ENCODE measurements around the gene ADCY10. TPM values are rescaled to one million over a fixed set of nuclear protein-coding genes. Genes with fewer than 3 reads are reported as not detected.

Gene ADCY10
- total RNA-seq, 1 experiment from 2014 or later: 0.10 TPM

GRCh38 chr1:167825419-167826079 lies 88.4 kb downstream of the ADCY10 start:
- ChIA-PET POLR2A (no interaction called here), CTCF (no interaction called here)
- DNase-seq (ENCODE audit: low read depth, low spot score) (no peak), ATAC-seq (no peak)
- no peaks in the 10 kb centered on the region for H3K27me3 ChIP-seq (ENCODE audit: control insufficient read depth, insufficient read depth, low read length)
- no peaks in the 10 kb centered on the region for H3K9me3 ChIP-seq (ENCODE audit: control insufficient read depth, insufficient read depth, low read depth, low read length)
- H3K36me3 ChIP-seq (ENCODE audit: control insufficient read depth, insufficient read depth, low read length): no peaks in the 10 kb centered on the region
- TF ChIP-seq SIN3A (IDR thresholded peaks at IDR 0.05; ENCODE audit: borderline replicate concordance, insufficient read depth, low read depth, low read length): no peak
- TF ChIP-seq TCF7L2 (IDR thresholded peaks at IDR 0.05; ENCODE audit: low read depth, low read length): no peak
- TF ChIP-seq POLR2AphosphoS5 (IDR thresholded peaks at IDR 0.05; ENCODE audit: low read depth, low read length): no peak
- TF ChIP-seq, protein P1, sequence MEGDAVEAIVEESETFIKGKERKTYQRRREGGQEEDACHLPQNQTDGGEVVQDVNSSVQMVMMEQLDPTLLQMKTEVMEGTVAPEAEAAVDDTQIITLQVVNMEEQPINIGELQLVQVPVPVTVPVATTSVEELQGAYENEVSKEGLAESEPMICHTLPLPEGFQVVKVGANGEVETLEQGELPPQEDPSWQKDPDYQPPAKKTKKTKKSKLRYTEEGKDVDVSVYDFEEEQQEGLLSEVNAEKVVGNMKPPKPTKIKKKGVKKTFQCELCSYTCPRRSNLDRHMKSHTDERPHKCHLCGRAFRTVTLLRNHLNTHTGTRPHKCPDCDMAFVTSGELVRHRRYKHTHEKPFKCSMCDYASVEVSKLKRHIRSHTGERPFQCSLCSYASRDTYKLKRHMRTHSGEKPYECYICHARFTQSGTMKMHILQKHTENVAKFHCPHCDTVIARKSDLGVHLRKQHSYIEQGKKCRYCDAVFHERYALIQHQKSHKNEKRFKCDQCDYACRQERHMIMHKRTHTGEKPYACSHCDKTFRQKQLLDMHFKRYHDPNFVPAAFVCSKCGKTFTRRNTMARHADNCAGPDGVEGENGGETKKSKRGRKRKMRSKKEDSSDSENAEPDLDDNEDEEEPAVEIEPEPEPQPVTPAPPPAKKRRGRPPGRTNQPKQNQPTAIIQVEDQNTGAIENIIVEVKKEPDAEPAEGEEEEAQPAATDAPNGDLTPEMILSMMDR (IDR thresholded peaks at IDR 0.05): no peak
- TF ChIP-seq, protein P2, sequence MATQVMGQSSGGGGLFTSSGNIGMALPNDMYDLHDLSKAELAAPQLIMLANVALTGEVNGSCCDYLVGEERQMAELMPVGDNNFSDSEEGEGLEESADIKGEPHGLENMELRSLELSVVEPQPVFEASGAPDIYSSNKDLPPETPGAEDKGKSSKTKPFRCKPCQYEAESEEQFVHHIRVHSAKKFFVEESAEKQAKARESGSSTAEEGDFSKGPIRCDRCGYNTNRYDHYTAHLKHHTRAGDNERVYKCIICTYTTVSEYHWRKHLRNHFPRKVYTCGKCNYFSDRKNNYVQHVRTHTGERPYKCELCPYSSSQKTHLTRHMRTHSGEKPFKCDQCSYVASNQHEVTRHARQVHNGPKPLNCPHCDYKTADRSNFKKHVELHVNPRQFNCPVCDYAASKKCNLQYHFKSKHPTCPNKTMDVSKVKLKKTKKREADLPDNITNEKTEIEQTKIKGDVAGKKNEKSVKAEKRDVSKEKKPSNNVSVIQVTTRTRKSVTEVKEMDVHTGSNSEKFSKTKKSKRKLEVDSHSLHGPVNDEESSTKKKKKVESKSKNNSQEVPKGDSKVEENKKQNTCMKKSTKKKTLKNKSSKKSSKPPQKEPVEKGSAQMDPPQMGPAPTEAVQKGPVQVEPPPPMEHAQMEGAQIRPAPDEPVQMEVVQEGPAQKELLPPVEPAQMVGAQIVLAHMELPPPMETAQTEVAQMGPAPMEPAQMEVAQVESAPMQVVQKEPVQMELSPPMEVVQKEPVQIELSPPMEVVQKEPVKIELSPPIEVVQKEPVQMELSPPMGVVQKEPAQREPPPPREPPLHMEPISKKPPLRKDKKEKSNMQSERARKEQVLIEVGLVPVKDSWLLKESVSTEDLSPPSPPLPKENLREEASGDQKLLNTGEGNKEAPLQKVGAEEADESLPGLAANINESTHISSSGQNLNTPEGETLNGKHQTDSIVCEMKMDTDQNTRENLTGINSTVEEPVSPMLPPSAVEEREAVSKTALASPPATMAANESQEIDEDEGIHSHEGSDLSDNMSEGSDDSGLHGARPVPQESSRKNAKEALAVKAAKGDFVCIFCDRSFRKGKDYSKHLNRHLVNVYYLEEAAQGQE (IDR thresholded peaks at IDR 0.05; ENCODE audit: insufficient read depth in 1 of 2, low read depth in 2 of 2, low read length in 1 of 2): no peak
- no peak overlapping the region for H3K27ac ChIP-seq (ENCODE audit: low read length)
- H3K4me1 ChIP-seq (ENCODE audit: control insufficient read depth, insufficient read depth, low read length): peaks cover 4% of the 10 kb centered on the region; the same call in 1 of the 2 replicates
- BruUV-seq (replicated peaks): no TSS peak
- intact Hi-C loops (cut with micrococcal nuclease; ENCODE audit: unreplicated experiment) (no loop called here), in situ Hi-C loops (cut with HindIII; ENCODE audit: low pct_unique_long_range_greater_than_20kb, low sequenced_read_pairs) (no loop called here)
- no peak overlapping the region for H3K4me3 ChIP-seq (ENCODE audit: low read depth in 2 of 2, low read length in 2 of 2)

DNA sequence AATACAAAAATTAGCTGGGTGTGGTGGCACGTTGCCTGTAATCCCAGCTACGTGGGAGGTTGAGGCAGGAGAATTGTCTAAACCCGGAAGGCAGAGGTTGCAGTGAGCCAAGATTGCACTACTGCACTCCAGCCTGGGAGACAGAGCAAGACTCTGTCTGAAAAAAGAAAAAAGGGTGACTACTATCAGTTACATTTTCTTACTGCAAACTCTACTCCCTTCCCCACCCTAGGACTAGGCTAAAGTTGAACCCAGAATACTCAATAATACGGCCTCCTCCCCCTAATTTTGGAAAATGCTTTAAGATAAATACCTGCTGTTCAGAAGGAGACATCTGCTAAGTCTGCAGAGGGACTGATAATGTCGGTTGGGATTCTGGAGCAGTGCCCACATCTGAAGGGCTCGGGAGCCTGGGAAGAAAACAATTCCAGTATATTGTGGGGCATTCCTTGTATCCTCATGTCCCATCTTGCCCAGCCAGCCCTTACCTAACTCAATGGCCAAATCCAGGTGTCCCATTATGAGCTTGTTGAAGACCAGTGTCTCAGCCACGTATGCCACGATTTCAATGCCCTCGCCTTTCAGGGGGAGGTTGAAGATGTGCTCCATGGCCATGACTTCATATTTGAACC lies 89.7 kb downstream of the ADCY10 start:
- H3K4me3 ChIP-seq (ENCODE audit: low read depth in 2 of 2, low read length in 2 of 2): no peak overlapping the region
- no peak overlapping the region for H3K27ac ChIP-seq (ENCODE audit: low read length)
- H3K9me3 ChIP-seq (ENCODE audit: control insufficient read depth, insufficient read depth, low read depth, low read length): no peaks in the 10 kb centered on the region
- no TSS peak for BruUV-seq (replicated peaks)
- CTCF ChIA-PET: no interaction called here
- DNase-seq (ENCODE audit: low read depth, low spot score) (no peak), ATAC-seq (no peak)
- peaks cover 4% of the 10 kb centered on the region; the same call in 1 of the 2 replicates for H3K4me1 ChIP-seq (ENCODE audit: control insufficient read depth, insufficient read depth, low read length)
- H3K27me3 ChIP-seq (ENCODE audit: control insufficient read depth, insufficient read depth, low read length): no peaks in the 10 kb centered on the region
- in situ Hi-C loops (cut with HindIII; ENCODE audit: low pct_unique_long_range_greater_than_20kb, low sequenced_read_pairs) (no loop called here), intact Hi-C loops (cut with micrococcal nuclease; ENCODE audit: unreplicated experiment) (no loop called here)
- TF ChIP-seq SIN3A (IDR thresholded peaks at IDR 0.05; ENCODE audit: borderline replicate concordance, insufficient read depth, low read depth, low read length): no peak
- POLR2A ChIA-PET: no interaction called here
- no peaks in the 10 kb centered on the region for H3K36me3 ChIP-seq (ENCODE audit: control insufficient read depth, insufficient read depth, low read length)
